IPS-NIHi7 (cell line): Measurements from ENCODE around the gene LTF.
A peak's percentile ranks its signal among the peaks of the same experiment; 100 is the strongest.
"Not testable (repeated sequence)": the region's sequence is repeated elsewhere in the genome, so short reads cannot be mapped to it uniquely, and the experiment has no call there.

Source experiments
- DNase-seq: peaks from one replicate; pipeline ENCODE4 v3.0.0; 2012; ENCODE audit warnings: mixed read lengths; ENCODE audit errors: extremely low spot score

Gene LTF

GRCh38 chr3:46464326-46465195 lies at the start of gene LTF:
LTF (minus strand) TSS chr3:46464905; CDS start chr3:46464867, 38 bp downstream.
- peak; percentile 41 for DNase-seq

GRCh38 chr3:46512191-46512749 lies 47.6 kb upstream of the LTF start:
- no peak for DNase-seq

- DNase-seq, result no peak
Measured at GRCh38 chr3:46509661-46510187, 45.0 kb upstream of the LTF start.

GRCh38 chr3:46508850-46509591 lies 44.3 kb upstream of the LTF start:
- no peak for DNase-seq

GRCh38 chr3:46506526-46506925 lies 41.8 kb upstream of the LTF start:
- no peak for DNase-seq

GRCh38 chr3:46505953-46506352 lies 41.2 kb upstream of the LTF start:
- DNase-seq, result no peak

- DNase-seq, result no peak
Measured at GRCh38 chr3:46504789-46505188, 40.1 kb upstream of the LTF start.

- DNase-seq, result no peak
Measured at GRCh38 chr3:46503200-46503874, 38.6 kb upstream of the LTF start.

- DNase-seq, result no peak
Measured at GRCh38 chr3:46501702-46502101, 37.0 kb upstream of the LTF start.

- no peak for DNase-seq
Measured at GRCh38 chr3:46500656-46501635, 36.2 kb upstream of the LTF start.

GRCh38 chr3:46498916-46499519 lies 34.3 kb upstream of the LTF start:
- no peak for DNase-seq

- no peak for DNase-seq
Measured at GRCh38 chr3:46497556-46498265, 33.0 kb upstream of the LTF start, which contains the start of gene RTP3. RTP3 (plus strand) TSS chr3:46497976; CDS start chr3:46498063, 87 bp downstream.

GRCh38 chr3:46496746-46497555 lies 32.2 kb upstream of the LTF start:
- DNase-seq, result peak; percentile 56

GRCh38 chr3:46495901-46496456 lies 31.3 kb upstream of the LTF start:
- no peak for DNase-seq

GRCh38 chr3:46494491-46494890 lies 29.8 kb upstream of the LTF start:
- DNase-seq, result not testable (repeated sequence)

GRCh38 chr3:46492890-46493547 lies 28.3 kb upstream of the LTF start:
- DNase-seq, result no peak
